ENCODE results near the gene SLA2.
"Not testable (repeated sequence)": the region's sequence is repeated elsewhere in the genome, so short reads cannot be mapped to it uniquely, and the experiment has no call there.

Gene SLA2

GRCh38 chr20:36645353-36645752 is 643 bp downstream of the SLA2 start:
- DNase-seq (ENCODE audit: low read depth) = no peak

GRCh38 chr20:36644706-36645095 is 1.3 kb downstream of the SLA2 start:
- DNase-seq (ENCODE audit: low read depth) = peak; percentile 10

- DNase-seq (ENCODE audit: low read depth) = peak; percentile 33
Measured at GRCh38 chr20:36644032-36644705, 1.8 kb downstream of the SLA2 start.

- DNase-seq (ENCODE audit: low read depth) = no peak
Measured at GRCh38 chr20:36642136-36642535, 3.9 kb downstream of the SLA2 start.

- no peak for DNase-seq (ENCODE audit: low read depth)
Measured at GRCh38 chr20:36641506-36641843, 4.5 kb downstream of the SLA2 start.

GRCh38 chr20:36638876-36639400 is 7.1 kb downstream of the SLA2 start:
- DNase-seq (ENCODE audit: low read depth) = not testable (repeated sequence)

GRCh38 chr20:36634342-36634741 is 11.7 kb downstream of the SLA2 start:
- DNase-seq (ENCODE audit: low read depth) = no peak

- no peak for DNase-seq (ENCODE audit: low read depth)
Measured at GRCh38 chr20:36633285-36633772, 12.7 kb downstream of the SLA2 start.

- no peak for DNase-seq (ENCODE audit: low read depth)
Measured at GRCh38 chr20:36632487-36633284, 13.3 kb downstream of the SLA2 start.

GRCh38 chr20:36632147-36632486 is 13.9 kb downstream of the SLA2 start:
- no peak for DNase-seq (ENCODE audit: low read depth)

GRCh38 chr20:36631646-36632045 is 14.3 kb downstream of the SLA2 start:
- no peak for DNase-seq (ENCODE audit: low read depth)

- DNase-seq (ENCODE audit: low read depth) = peak; percentile 21
Measured at GRCh38 chr20:36629719-36630681, 16.0 kb downstream of the SLA2 start.

GRCh38 chr20:36628076-36628475 is 17.9 kb downstream of the SLA2 start:
- DNase-seq (ENCODE audit: low read depth) = no peak

- no peak for DNase-seq (ENCODE audit: low read depth)
Measured at GRCh38 chr20:36624944-36625324, 21.1 kb downstream of the SLA2 start.

GRCh38 chr20:36624068-36624943 is 21.7 kb downstream of the SLA2 start:
- DNase-seq (ENCODE audit: low read depth) = no peak

GRCh38 chr20:36623444-36623843 is 22.6 kb downstream of the SLA2 start:
- no peak for DNase-seq (ENCODE audit: low read depth)

- DNase-seq (ENCODE audit: low read depth) = no peak
Measured at GRCh38 chr20:36620917-36621316, 25.1 kb downstream of the SLA2 start.

GRCh38 chr20:36614781-36615557 is 31.0 kb downstream of the SLA2 start:
- no peak for DNase-seq (ENCODE audit: low read depth)

- no peak for DNase-seq (ENCODE audit: low read depth)
Measured at GRCh38 chr20:36613974-36614373, 32.0 kb downstream of the SLA2 start.

GRCh38 chr20:36611625-36612024 is 34.4 kb downstream of the SLA2 start:
- no peak for DNase-seq (ENCODE audit: low read depth)

- DNase-seq (ENCODE audit: low read depth) = not testable (repeated sequence)
Measured at GRCh38 chr20:36608388-36608728, 37.6 kb downstream of the SLA2 start.
